ENCODE data around the gene KL. TPM values are rescaled to one million over a fixed set of nuclear protein-coding genes. Genes with fewer than 3 reads are reported as not detected.

Gene KL
- total and polyA plus RNA-seq, 4 donors: 1.4 to 24.5 (median 5.7) TPM

DNA sequence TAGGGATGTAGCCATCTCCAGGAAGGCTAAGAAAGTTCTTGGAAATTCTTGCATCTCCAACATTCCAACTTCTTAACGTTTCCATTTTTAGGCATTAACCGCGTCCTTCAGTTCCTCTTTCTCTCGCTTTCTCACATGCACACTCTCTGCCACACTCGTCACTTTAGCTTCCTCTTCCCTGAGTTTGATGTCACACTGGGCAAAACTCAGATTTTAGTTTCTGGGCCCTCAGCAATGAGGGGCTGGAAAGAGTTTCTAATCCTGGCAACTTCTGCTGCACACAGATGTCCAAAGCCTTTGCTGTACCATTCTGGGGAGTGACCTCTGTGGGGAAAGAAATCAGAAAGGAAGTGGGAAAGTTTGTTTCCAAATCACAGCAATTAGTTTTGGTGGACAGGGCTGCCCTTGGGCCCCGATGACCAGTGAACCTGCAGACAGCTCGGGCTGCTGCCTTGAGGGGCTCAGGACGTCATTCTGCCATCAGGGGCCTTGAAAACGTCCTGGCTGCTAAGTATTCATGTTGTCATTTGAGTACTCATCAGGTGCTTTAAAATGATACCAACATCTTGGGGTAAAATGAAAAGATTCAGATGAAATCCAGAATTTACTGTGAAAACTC, 89.3 kb downstream of the KL start:
- 51 to 70% methylated on average over 9 of the region's 9 CpGs for WGBS, 2 donors
- Histone ChIP-seq H3K9me3 (ENCODE audit: control insufficient read depth in 4 of 4, insufficient read depth in 3 of 4, low read length in 3 of 4) (no peaks in the 10 kb centered on the region), H3K36me3 (ENCODE audit: control insufficient read depth in 4 of 4, insufficient read depth in 4 of 4, low read length in 4 of 4) (peaks cover 13 to 40% (median 26%) of the 10 kb centered on the region in 4 donors), H3K27ac (ENCODE audit: low read depth in 1 of 2, low read length in 1 of 2) (peak overlapping the region in 1 of 2 donors; percentile 33), H3K27me3 (ENCODE audit: control insufficient read depth in 3 of 3, insufficient read depth in 3 of 3, low read length in 2 of 3) (no peaks in the 10 kb centered on the region), H3K4me3 (no peak overlapping the region), H3K9ac (ENCODE audit: insufficient read depth in 1 of 2, low read length in 2 of 2) (no peak overlapping the region), H3K4me1 (ENCODE audit: control insufficient read depth in 5 of 5, insufficient read depth in 5 of 5, low read length in 5 of 5) (peaks cover 0 to 15% (median 8%) of the 10 kb centered on the region in 5 donors)
- ATAC-seq (ENCODE audit: insufficient read depth, low FRiP score) (no peak), DNase-seq (peak in 1 of 3 donors; percentile 28)
- TF ChIP-seq, protein P1, sequence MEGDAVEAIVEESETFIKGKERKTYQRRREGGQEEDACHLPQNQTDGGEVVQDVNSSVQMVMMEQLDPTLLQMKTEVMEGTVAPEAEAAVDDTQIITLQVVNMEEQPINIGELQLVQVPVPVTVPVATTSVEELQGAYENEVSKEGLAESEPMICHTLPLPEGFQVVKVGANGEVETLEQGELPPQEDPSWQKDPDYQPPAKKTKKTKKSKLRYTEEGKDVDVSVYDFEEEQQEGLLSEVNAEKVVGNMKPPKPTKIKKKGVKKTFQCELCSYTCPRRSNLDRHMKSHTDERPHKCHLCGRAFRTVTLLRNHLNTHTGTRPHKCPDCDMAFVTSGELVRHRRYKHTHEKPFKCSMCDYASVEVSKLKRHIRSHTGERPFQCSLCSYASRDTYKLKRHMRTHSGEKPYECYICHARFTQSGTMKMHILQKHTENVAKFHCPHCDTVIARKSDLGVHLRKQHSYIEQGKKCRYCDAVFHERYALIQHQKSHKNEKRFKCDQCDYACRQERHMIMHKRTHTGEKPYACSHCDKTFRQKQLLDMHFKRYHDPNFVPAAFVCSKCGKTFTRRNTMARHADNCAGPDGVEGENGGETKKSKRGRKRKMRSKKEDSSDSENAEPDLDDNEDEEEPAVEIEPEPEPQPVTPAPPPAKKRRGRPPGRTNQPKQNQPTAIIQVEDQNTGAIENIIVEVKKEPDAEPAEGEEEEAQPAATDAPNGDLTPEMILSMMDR (IDR thresholded peaks at IDR 0.05; ENCODE audit: control extremely low read depth, extremely low read depth): no peak

DNA sequence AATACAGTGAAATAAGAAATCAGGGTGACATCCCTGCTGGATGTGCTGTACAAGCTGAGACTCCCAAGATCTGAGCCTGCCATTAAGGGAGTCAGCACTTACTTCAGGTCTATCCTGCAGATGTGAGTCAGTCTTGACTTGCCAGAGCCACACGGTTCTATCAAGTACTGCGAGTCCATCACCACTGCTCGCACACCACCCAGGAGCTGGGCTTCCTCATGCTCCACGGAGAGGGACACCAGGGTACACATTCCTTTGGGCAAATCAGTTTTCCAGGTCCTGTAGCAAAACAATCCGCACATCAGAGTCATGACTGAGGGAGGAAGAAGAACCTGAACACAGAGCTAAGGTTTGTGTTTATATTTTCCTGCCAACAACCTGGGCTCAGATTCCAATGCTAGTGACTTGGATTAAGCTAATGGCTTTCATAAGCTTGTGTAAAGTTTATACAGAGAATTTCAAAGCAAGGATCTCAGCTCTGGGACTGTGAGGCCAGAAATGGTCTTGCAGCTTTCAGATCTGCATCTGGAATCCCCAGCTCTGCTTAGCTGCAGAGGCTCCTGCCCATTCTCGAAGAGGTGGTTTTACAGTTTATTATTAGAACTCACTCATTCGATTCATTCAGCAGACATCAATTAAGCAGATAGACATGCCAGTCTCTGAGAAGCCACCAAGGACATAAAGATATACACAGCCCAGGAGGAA, 90.6 kb downstream of the KL start:
- Histone ChIP-seq H3K36me3 (ENCODE audit: control insufficient read depth in 4 of 4, insufficient read depth in 4 of 4, low read length in 4 of 4) (peaks cover 17 to 42% (median 26%) of the 10 kb centered on the region in 4 donors), H3K9ac (ENCODE audit: insufficient read depth in 1 of 2, low read length in 2 of 2) (no peak overlapping the region), H3K4me1 (ENCODE audit: control insufficient read depth in 5 of 5, insufficient read depth in 5 of 5, low read length in 5 of 5) (peaks cover 0 to 28% (median 12%) of the 10 kb centered on the region in 5 donors), H3K27ac (ENCODE audit: low read depth in 1 of 2, low read length in 1 of 2) (peak overlapping the region in 1 of 2 donors; percentile 32), H3K4me3 (no peak overlapping the region), H3K9me3 (ENCODE audit: control insufficient read depth in 4 of 4, insufficient read depth in 3 of 4, low read length in 3 of 4) (no peaks in the 10 kb centered on the region), H3K27me3 (ENCODE audit: control insufficient read depth in 3 of 3, insufficient read depth in 3 of 3, low read length in 2 of 3) (no peaks in the 10 kb centered on the region)
- 82 to 89% methylated on average over 7 of the region's 7 CpGs for WGBS, 2 donors
- TF ChIP-seq, protein P1 (IDR thresholded peaks at IDR 0.05; ENCODE audit: control extremely low read depth, extremely low read depth): no peak
- DNase-seq: no peak
- ATAC-seq (ENCODE audit: insufficient read depth, low FRiP score): no peak

DNA sequence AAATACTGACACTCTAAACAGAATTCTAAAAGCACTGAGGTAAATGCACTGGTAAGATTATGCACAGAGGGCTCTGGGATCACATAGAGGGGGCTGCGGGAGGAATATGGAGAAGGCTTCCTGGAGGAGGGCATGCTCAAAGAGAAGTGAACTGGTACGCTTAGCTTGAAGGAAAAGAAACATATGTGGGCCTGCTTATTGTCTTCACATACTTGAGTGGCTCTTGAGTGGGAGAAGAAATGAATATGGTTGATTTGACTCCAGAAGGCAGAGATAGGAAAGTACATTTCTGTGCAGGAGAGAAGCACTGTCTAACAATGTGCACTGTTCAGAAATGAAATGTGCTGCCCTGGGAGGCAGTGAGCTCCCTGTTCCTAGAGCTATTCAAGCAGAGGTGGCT, 91.1 kb downstream of the KL start:
- no peak overlapping the region for H3K9ac ChIP-seq (ENCODE audit: insufficient read depth in 1 of 2, low read length in 2 of 2)
- ATAC-seq (ENCODE audit: insufficient read depth, low FRiP score): no peak
- no peaks in the 10 kb centered on the region for H3K27me3 ChIP-seq (ENCODE audit: control insufficient read depth in 3 of 3, insufficient read depth in 3 of 3, low read length in 2 of 3)
- no peak for DNase-seq
- H3K27ac ChIP-seq (ENCODE audit: low read depth in 1 of 2, low read length in 1 of 2): peak overlapping the region in 1 of 2 donors; percentile 17
- H3K4me3 ChIP-seq: no peak overlapping the region
- H3K4me1 ChIP-seq (ENCODE audit: control insufficient read depth in 5 of 5, insufficient read depth in 5 of 5, low read length in 5 of 5): peaks cover 0 to 33% (median 12%) of the 10 kb centered on the region in 5 donors
- WGBS, 2 donors: 95 to 100% methylated on average over 2 of the region's 2 CpGs
- peaks cover 17 to 42% (median 27%) of the 10 kb centered on the region in 4 donors for H3K36me3 ChIP-seq (ENCODE audit: control insufficient read depth in 4 of 4, insufficient read depth in 4 of 4, low read length in 4 of 4)
- TF ChIP-seq, protein P1 (IDR thresholded peaks at IDR 0.05; ENCODE audit: control extremely low read depth, extremely low read depth): no peak
- H3K9me3 ChIP-seq (ENCODE audit: control insufficient read depth in 4 of 4, insufficient read depth in 3 of 4, low read length in 3 of 4): no peaks in the 10 kb centered on the region
